8988T (cell line): ENCODE results near the gene KRTAP24-1.

Experiments
- DNase-seq: peaks from one replicate; pipeline ENCODE4 v3.0.0; 2011

Gene KRTAP24-1

DNA sequence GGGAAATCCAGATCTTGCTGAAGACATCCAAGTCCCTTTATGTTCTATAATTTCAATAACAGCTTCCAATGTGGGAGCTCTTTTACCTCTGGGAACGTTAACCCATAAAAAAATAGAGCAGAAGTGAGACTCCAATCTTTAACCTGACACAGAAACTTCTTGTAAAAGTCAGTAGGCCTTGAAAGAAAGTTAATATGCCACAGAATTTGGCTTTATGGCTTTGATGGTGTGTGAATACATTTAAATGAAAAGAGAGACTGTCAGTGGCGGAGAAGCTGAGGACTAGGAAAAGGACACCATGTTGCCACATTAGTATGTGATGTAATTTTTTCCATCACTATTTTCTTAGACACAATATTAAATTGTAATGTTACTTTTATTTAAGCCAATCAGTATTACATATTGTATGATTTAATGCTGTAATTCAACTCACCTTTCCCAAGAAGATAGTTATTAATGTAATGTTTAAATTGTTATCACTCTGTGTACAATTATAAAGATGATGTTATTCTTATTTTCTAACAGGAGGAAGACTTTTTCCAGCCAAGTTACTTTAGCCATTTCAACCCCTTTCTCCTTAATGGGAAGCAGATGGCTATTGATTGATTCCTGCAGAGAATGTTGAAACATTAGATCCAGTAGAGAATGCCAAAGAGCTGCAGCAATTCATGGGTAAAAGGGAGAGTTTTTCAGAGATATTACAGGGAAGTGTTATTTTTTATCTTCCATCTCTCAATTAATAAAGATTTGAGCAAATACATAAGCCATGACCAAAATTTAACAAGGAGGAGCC is 49.3 kb downstream of the KRTAP24-1 start:
- DNase-seq = no peak

DNA sequence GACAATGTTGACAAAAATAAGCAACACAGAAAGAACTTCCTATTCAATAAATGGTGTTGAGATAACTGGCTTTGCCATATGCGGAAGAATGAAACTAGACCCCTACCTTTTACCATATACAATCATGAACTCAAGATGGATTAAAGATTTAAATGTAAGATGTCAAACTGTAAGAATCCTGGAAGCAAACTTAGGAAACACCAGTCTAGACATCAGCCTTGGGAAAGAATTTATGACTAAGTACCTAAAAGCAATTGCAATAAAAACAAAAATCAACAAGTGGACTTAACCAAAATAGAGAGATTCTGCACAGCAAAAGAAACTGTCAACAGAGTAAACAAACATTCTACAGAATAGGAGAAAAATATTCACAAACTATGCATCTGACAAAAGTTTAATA is 50.7 kb downstream of the KRTAP24-1 start:
- DNase-seq = no peak
